Measurements from ENCODE around the gene RASGRP4.

GRCh38 chr19:38387550-38388348 is 38.3 kb downstream of the RASGRP4 start, which contains the start of gene GGN:
- TF ChIP-seq SUZ12 (IDR thresholded peaks at IDR 0.05; ENCODE audit: extremely low read depth, insufficient read depth, insufficient read length) = no peak
- TF ChIP-seq ZNF274 (IDR thresholded peaks at IDR 0.05; ENCODE audit: low read depth, low read length) = no peak
